H7 (cell line): ENCODE measurements around the gene REXO4. TPM values are rescaled to one million over a fixed set of nuclear protein-coding genes. Genes with fewer than 3 reads are reported as not detected.

Source experiments
- DNase-seq: peaks from one replicate; pipeline ENCODE4 v3.0.0; 2012
- H3K27me3 ChIP-seq: 2 replicates; pipeline ENCODE4 v1.6.0; 2011; ENCODE audit warnings: mild to moderate bottlenecking, low read length; ENCODE audit not compliant: control insufficient read depth, insufficient read depth
- H3K36me3 ChIP-seq: replicated peaks from 2 replicates; pipeline ENCODE4 v1.5.1; 2011; ENCODE audit warnings: low read length; ENCODE audit not compliant: control insufficient read depth, insufficient read depth
- H3K4me3 ChIP-seq: 2 replicates; pipeline ENCODE4 v1.5.1; 2011; ENCODE audit warnings: low read depth, mild to moderate bottlenecking, control low read depth, low read length, moderate library complexity; ENCODE audit not compliant: insufficient read depth
- total RNA-seq: library from RNA; depleted of rRNA; stranded (reverse); fragments of >200 nt; shearing (Covaris generic); gene quantifications from 2 replicates; pipeline ENCODE4 v1.2.3, GENCODE V29; 2014

REXO4 gene
- total RNA-seq, 1 experiment from 2014 or later = 28.5 TPM

DNA sequence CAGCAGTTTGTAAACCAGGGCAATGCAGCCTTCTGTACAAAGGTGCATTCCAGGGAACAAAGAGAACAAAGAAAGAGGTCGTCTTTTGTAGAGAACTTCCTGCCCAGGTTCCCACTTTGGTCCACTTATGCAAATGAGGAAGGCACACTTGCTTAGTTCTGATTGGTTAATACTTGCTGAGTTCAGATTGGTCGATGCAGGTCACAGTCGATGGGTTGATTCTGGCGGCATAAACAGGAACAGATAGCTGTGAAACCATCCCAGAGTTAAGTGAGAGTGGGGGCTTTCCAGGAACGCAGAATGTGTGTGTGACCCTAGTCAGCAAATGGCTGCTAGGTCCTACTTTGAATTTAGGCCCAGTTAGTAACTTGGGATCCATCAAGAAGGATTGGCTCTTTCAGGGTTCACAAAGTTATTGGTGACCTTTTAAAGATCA, 2.6 kb upstream of the REXO4 start:
- Histone ChIP-seq H3K4me3 (no peak overlapping the region), H3K27me3 (no peaks in the 10 kb centered on the region), H3K36me3 (peaks cover 3% of the 10 kb centered on the region)
- DNase-seq = peak; percentile 49

GRCh38 chr9:133419005-133419404, 1.2 kb upstream of the REXO4 start:
- H3K4me3 ChIP-seq = no peak overlapping the region
- peaks cover 11% of the 10 kb centered on the region for H3K36me3 ChIP-seq
- H3K27me3 ChIP-seq = no peaks in the 10 kb centered on the region
- DNase-seq = no peak

DNA sequence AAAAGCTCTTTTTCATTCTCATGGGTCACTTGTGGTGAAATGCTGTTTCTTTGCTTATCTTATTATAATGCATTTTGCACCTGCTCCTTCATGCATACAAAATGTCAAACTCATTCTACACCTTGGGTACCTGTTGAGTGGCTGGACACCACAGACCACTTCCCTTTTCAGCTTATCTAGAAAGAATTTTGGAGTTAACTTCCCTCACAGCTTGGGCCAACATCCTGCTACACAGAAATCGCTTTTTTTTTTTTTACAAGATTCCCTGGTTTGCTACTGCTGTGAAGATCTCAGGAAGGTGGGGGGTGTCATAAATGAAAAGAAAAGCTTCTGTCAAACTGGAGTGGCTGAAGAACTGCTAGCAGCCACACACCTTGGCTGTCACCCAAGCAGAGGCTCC, 2.6 kb downstream of the REXO4 start:
- Histone ChIP-seq H3K36me3 (peaks cover 26% of the 10 kb centered on the region), H3K27me3 (no peaks in the 10 kb centered on the region), H3K4me3 (no peak overlapping the region)
- DNase-seq = no peak

- Histone ChIP-seq H3K4me3 (no peak overlapping the region), H3K36me3 (peaks cover 30% of the 10 kb centered on the region), H3K27me3 (no peaks in the 10 kb centered on the region)
- no peak for DNase-seq
These were observed 9.8 kb downstream of the REXO4 start for GRCh38 chr9:133408042-133408441.

- no peak overlapping the region for H3K4me3 ChIP-seq
- no peaks in the 10 kb centered on the region for H3K27me3 ChIP-seq
- H3K36me3 ChIP-seq = peaks cover 25% of the 10 kb centered on the region
- peak; percentile 93 for DNase-seq
These were observed 11.1 kb downstream of the REXO4 start for GRCh38 chr9:133406480-133407307.

DNA sequence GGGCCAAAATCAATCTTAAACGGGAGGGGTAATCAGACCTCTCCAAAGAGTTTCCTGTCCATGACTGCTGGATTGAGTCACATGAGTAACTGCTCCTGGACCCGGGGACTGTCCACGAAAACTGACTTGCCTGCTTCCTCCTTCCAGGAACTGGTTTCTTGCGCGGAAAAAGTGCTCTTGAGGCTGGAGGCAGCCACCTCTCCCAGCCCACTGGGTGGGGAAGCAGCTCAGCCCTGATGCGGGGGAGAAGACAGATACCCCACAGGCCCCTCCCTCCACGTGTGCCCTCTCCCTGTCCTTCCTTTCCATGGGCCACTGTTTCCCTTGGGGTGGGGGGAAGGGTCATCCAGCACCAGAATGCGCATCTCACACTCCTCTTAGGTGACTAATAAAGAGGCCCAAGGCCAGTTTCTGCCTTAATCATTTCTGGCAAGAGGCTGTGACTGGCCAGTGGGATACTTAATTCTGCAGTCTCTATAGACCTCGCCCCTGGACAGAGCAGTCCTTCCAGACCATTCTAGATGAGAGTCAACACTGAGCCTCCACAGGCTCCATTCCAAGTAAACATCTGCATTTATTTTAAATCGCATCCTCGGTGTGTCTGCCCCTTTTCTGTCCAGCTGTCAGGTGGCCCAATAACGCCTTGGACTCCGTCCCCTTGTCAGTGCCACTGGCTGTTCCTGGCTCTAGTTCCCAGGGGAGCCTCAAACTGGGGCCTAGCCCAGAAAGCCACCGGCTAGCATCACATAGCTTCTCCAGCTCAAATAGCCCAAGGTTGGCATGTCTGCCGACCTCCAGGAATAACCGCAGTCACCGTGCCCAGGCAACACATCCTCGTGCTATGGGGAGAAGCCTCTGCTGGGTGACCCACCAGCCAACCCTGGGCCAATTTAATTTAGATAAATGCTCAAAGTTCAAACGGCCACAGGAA, 12.0 kb downstream of the REXO4 start:
- H3K36me3 ChIP-seq = peaks cover 20% of the 10 kb centered on the region
- no peak for DNase-seq

DNA sequence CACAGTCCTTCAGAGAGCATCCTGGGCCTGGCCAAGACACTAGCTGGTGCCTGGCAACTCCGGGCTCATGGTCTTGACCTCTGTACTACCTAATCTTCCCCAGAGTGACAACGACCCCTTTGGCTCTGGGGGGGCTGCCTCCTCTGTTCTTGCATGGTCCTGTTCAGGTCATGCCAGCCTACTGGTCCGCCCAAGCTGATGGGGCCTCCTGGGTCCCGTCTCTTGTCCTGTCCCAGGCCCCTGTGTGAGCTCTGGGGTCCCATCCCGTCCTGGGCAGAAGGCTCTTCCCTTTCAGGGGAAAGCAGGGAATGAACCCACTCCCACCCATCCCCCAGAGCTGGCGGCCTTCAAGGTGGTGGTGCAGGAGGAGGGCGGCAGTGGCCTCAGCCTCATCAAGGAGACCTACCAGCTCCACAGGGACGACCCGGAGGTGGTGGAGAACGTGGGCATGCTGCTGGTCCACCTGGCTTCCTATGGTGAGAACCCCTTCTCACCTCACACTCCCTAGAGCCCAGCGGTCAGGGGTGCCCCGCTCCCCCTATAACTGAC, 13.3 kb downstream of the REXO4 start:
- H3K4me3 ChIP-seq = no peak overlapping the region
- peak; percentile 34 for DNase-seq
- no peaks in the 10 kb centered on the region for H3K27me3 ChIP-seq
- H3K36me3 ChIP-seq = peaks cover 13% of the 10 kb centered on the region

More for the DNA sequence above, 12.0 kb downstream of the REXO4 start:
- Histone ChIP-seq H3K4me3 (no peak overlapping the region), H3K27me3 (no peaks in the 10 kb centered on the region)

- no peak overlapping the region for H3K4me3 ChIP-seq
- H3K36me3 ChIP-seq = peaks cover 12% of the 10 kb centered on the region
- DNase-seq = peak; percentile 92
- no peaks in the 10 kb centered on the region for H3K27me3 ChIP-seq
These were observed 13.9 kb downstream of the REXO4 start for GRCh38 chr9:133403766-133404453.

- peak; percentile 51 for DNase-seq
- Histone ChIP-seq H3K27me3 (no peaks in the 10 kb centered on the region), H3K36me3 (peaks cover 12% of the 10 kb centered on the region), H3K4me3 (no peak overlapping the region)
These were observed 15.1 kb downstream of the REXO4 start for GRCh38 chr9:133402689-133403088.

- peaks cover 10% of the 10 kb centered on the region for H3K36me3 ChIP-seq
- H3K4me3 ChIP-seq = no peak overlapping the region
- peak; percentile 42 for DNase-seq
- H3K27me3 ChIP-seq = no peaks in the 10 kb centered on the region
These were observed 16.2 kb downstream of the REXO4 start for GRCh38 chr9:133401588-133401987.

- peaks cover 3% of the 10 kb centered on the region for H3K36me3 ChIP-seq
- DNase-seq = peak; percentile 46
- H3K27me3 ChIP-seq = no peaks in the 10 kb centered on the region
- H3K4me3 ChIP-seq = no peak overlapping the region
These were observed 17.5 kb downstream of the REXO4 start for GRCh38 chr9:133400292-133400691.

DNA sequence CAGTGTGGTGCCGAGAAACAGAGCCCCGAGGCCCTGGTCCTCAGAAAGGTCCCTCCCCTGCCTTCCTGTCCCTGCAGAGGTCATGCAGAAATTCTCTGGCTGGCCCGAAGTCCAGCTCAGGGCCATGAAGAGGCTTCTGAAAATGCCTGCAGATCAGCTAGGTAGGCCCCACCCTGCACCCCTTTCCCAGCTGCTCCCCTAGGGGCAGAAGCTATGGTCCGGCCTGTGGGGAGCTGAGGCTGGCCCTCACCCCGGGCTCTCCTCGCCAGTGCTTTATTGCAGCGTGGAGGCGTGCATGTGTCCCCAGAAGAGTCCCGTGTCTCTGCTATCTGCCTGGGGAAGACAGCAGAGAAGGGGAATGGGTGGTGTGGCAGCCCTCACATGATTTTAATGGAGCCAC, 19.9 kb downstream of the REXO4 start:
- Histone ChIP-seq H3K4me3 (no peak overlapping the region), H3K27me3 (no peaks in the 10 kb centered on the region), H3K36me3 (no peaks in the 10 kb centered on the region)
- peak; percentile 37 for DNase-seq

DNA sequence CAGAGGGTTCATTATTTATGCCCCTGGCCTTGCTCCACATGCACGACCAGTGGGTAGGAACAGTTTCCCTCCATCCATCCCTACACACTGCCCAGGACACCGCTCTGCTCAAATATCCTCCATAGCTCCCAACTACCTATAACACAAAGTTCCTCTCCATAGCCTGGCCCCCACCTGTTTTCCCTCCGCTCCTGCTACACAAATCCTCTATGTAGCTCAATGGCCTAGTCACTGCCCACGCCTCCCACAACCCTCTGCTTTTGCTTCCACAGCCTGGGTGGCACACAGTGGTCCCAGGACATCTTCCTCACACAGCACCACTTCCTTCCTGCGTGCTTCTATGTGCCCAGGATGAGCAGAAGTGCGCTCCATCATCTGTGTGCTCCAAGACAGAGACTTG, 20.4 kb downstream of the REXO4 start:
- Histone ChIP-seq H3K27me3 (no peaks in the 10 kb centered on the region), H3K36me3 (no peaks in the 10 kb centered on the region), H3K4me3 (no peak overlapping the region)
- DNase-seq = peak; percentile 31

DNA sequence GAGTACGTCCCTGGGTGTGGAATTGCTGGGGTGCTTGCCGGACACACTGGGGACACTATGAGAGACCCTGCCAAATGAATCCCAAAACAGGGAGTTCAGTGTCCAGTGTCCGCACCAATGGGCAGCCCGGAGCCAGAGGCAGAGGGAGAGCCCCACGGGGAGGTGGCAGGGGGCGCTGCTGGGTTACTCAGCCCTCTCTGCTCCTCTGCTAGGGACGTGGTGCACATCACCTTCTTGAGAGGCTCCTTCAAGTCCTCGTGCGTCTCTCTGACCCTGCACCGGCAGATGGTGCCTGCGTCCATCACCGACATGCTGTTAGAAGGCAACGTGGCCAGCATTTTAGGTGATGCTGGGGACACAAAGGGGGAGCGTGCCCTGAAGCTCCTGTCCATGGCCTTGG, 20.9 kb downstream of the REXO4 start:
- no peaks in the 10 kb centered on the region for H3K27me3 ChIP-seq
- no peak overlapping the region for H3K4me3 ChIP-seq
- H3K36me3 ChIP-seq = no peaks in the 10 kb centered on the region
- DNase-seq = peak; percentile 91
